MM.1S (cell line): Measurements from ENCODE around the gene ZNF808.
"Not testable (repeated sequence)": the region's sequence is repeated elsewhere in the genome, so short reads cannot be mapped to it uniquely, and the experiment has no call there.

Source experiments
- CTCF ChIP-seq: fragments of 300-600 bp; sonication (generic); IDR thresholded peaks from 2 replicates; pipeline ENCODE4 v1.5.1; 2016; ENCODE audit warnings: antibody characterized with exemption, low read length, mixed read lengths
- EZH2 ChIP-seq: fragments of 300-600 bp; sonication (generic); optimal IDR thresholded peaks from 2 replicates; pipeline ENCODE3; 2017; ENCODE audit warnings: low read depth, mild to moderate bottlenecking, antibody characterized with exemption, low read length, mixed read lengths
- EZH2phosphoT487 ChIP-seq: fragments of 300-600 bp; sonication (generic); IDR thresholded peaks from 2 replicates; pipeline ENCODE4 v1.6.1; 2018; ENCODE audit warnings: antibody characterized with exemption, low read length

GRCh38 chr19:52535385-52535770, 7.9 kb downstream of the ZNF808 start:
- TF ChIP-seq CTCF, EZH2, EZH2phosphoT487: not testable (repeated sequence)
